Activated CD4-positive, alpha-beta T cell treated with anti-CD3 and anti-CD28 coated beads, Interleukin-2, amount 50 U/mL, for 16 hours (primary cell): ENCODE data around the gene TLE5.
"Not testable (repeated sequence)": the region's sequence is repeated elsewhere in the genome, so short reads cannot be mapped to it uniquely, and the experiment has no call there.

ENCODE experiments used
- DNase-seq: peaks from one replicate; pipeline ENCODE4 v3.0.0-alpha.2; 2020

TLE5 gene

GRCh38 chr19:3096267-3096901 is 34.1 kb upstream of the TLE5 start:
- DNase-seq, result no peak

- DNase-seq, result peak; percentile 27
Measured at GRCh38 chr19:3095441-3096191, 33.3 kb upstream of the TLE5 start.

- DNase-seq, result peak; percentile 25
Measured at GRCh38 chr19:3094601-3095440, 32.5 kb upstream of the TLE5 start.

- DNase-seq, result not testable (repeated sequence)
Measured at GRCh38 chr19:3089299-3089855, 27.1 kb upstream of the TLE5 start.

GRCh38 chr19:3087769-3088168 is 25.5 kb upstream of the TLE5 start:
- no peak for DNase-seq

GRCh38 chr19:3084943-3085342 is 22.6 kb upstream of the TLE5 start:
- no peak for DNase-seq

GRCh38 chr19:3083964-3084363 is 21.7 kb upstream of the TLE5 start:
- no peak for DNase-seq

- no peak for DNase-seq
Measured at GRCh38 chr19:3082331-3082730, 20.0 kb upstream of the TLE5 start.

- DNase-seq, result no peak
Measured at GRCh38 chr19:3080286-3080685, 18.0 kb upstream of the TLE5 start.

GRCh38 chr19:3079578-3079977 is 17.3 kb upstream of the TLE5 start:
- DNase-seq, result no peak

GRCh38 chr19:3075605-3076431 is 13.5 kb upstream of the TLE5 start:
- peak; percentile 62 for DNase-seq

- no peak for DNase-seq
Measured at GRCh38 chr19:3073931-3074595, 11.8 kb upstream of the TLE5 start.

GRCh38 chr19:3073159-3073563 is 10.9 kb upstream of the TLE5 start:
- DNase-seq, result no peak

GRCh38 chr19:3071768-3072167 is 9.5 kb upstream of the TLE5 start:
- no peak for DNase-seq

- DNase-seq, result no peak
Measured at GRCh38 chr19:3068071-3068470, 5.8 kb upstream of the TLE5 start.

GRCh38 chr19:3067563-3067962 is 5.3 kb upstream of the TLE5 start:
- DNase-seq, result no peak

GRCh38 chr19:3066482-3067049 is 4.3 kb upstream of the TLE5 start:
- no peak for DNase-seq

GRCh38 chr19:3065675-3066357 is 3.5 kb upstream of the TLE5 start:
- no peak for DNase-seq

- no peak for DNase-seq
Measured at GRCh38 chr19:3064011-3064330, 1.7 kb upstream of the TLE5 start.

- DNase-seq, result peak; percentile 52
Measured at GRCh38 chr19:3061182-3062161, 823 bp downstream of the TLE5 start.
